Stimulated activated CD8-positive, alpha-beta memory T cell treated with anti-CD3 and anti-CD28 coated beads, Interleukin-4, amount 100 ng/mL, for 4 hours (primary cell): ENCODE data around the gene TRAM2.
A peak's percentile ranks its signal among the peaks of the same experiment; 100 is the strongest.

ENCODE experiments used
- DNase-seq, 2 donors: peaks; one replicate each; pipeline ENCODE4 v3.0.0-alpha.2; 2020; ENCODE audit warnings: low read depth in 2 of 2, low spot score in 1 of 2

Gene TRAM2, protein sequence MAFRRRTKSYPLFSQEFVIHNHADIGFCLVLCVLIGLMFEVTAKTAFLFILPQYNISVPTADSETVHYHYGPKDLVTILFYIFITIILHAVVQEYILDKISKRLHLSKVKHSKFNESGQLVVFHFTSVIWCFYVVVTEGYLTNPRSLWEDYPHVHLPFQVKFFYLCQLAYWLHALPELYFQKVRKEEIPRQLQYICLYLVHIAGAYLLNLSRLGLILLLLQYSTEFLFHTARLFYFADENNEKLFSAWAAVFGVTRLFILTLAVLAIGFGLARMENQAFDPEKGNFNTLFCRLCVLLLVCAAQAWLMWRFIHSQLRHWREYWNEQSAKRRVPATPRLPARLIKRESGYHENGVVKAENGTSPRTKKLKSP

DNA sequence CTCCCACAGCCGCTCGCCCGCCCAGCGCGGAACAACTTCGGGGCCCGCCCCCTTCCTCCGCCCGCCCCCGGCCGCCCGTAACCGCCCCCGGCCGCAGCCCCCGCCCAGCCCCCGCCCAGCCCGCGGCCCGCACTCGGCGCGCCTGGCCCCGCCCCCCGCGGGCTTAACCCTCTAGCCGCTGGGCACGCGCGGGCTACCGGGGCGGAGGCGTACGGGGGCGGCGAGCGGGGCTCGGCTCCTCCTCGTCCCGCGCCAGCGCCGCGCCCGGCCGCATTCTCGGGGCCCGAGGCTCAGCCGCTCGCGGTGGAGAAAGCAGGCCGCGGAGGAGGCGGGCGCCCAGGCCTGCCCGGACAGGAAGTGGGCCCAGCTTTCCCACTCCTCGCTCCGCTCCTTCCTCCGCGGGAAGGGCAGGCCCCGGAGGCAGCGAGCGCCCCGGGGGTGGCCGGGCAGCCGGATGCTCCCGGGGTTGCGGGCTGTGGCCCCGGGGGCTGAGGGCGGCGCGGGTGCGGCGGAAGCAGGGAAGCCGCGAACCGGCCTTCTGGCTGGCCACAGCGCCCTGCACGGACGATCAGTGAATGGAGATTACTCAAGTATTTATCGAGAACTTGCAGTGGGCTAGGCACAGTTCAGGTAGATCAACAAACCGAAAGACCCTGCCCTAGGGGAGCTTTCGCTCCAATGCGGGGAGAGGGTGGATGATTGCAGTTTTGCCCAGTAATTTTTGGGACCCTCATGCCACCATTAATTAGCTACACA lies at the start of gene TRAM2:
TRAM2 (minus strand) TSS at position 39 of the 756 bp plus-strand sequence. CDS start 145 bp downstream, outside the sequence.
- peak; percentile 44 to 46 for DNase-seq

- DNase-seq, result no peak
Observed at GRCh38 chr6:52622810-52623209, 46.0 kb upstream of the TRAM2 start.

DNA sequence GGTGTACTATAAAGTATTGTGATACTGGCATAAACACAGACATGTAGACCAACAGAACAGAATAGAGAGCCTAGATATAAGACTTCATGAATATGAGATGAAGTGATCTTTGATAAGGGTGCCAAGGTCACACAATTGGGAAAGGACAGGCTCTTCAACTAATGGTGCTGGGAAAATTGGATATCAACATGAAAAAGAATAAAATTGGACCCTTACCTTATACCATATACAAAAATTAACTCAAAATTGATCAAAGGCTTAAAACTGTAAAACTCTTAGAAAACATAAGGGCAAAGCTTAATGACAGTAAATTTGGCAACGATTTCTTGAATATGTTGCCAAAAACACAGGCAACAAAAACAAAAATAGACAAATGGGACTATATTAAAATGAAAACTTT lies 44.8 kb upstream of the TRAM2 start:
- DNase-seq, result no peak

- DNase-seq, result no peak
Observed at GRCh38 chr6:52620906-52621190, 44.0 kb upstream of the TRAM2 start.

GRCh38 chr6:52620055-52620905 lies 43.4 kb upstream of the TRAM2 start:
- no peak for DNase-seq

- no peak for DNase-seq
Observed at GRCh38 chr6:52617087-52617486, 40.2 kb upstream of the TRAM2 start.

DNA sequence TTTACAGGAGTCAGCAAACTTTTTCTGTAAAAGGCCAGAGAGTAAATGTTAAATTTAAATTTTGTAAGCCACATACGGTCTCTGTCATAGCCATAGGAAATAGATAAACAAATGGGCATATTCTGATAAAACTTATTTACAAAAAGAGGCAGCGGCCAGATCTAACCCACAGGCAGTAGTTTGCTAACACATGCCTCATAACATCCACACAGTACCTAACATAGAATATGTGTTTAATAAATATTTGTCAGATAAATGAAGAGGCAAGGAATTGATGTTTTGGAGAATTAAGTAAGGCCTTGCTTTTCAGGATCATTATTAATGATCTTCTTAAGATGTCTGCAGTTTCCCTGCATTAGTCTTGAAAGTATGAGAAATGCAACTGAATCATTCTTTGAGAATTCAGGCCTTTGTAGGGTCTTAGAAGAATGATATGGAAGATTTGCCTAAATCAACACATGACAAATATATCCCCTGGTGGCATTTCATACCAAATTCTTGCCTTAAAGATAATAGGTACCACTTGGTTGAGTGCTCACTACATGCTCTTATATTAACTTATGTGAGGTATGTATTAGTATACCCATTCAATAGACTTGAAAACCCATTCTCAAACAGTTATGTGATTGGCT lies 39.3 kb upstream of the TRAM2 start:
- DNase-seq, result no peak

DNA sequence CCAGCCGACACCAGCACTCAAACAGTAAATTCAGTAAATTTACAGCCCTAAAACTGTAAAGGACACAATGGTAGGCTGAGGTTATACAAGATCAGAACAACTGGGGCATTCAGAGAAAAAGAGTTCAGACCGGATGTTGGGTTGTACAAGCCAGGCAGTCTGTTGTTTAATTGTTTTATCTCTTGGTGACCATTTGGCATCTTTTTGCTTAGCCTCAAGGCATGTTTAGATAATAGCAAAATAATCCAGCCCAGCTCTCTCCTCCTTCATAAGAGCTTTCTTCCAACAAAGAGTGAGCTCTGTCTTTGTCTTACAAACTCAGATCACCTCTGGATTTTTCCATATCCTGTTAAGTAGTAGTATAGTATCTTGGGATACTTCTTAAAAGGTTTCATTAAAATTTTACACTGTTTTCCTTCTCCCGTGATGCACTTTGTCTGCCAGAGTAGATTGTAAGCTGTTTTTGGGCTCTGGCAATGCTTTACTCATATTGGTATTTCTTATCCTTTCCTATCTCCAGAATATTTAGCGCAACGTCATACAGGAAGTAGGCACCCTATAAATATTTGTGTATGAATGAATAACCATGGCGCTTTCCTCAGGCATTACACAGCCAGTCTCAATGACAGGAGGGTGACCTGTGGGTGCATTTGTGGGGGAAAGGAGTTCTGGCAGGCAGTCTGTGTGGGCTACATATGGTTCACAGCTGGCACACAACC lies 35.6 kb upstream of the TRAM2 start:
- no peak for DNase-seq

GRCh38 chr6:52611833-52612232 lies 35.0 kb upstream of the TRAM2 start:
- DNase-seq, result no peak

DNA sequence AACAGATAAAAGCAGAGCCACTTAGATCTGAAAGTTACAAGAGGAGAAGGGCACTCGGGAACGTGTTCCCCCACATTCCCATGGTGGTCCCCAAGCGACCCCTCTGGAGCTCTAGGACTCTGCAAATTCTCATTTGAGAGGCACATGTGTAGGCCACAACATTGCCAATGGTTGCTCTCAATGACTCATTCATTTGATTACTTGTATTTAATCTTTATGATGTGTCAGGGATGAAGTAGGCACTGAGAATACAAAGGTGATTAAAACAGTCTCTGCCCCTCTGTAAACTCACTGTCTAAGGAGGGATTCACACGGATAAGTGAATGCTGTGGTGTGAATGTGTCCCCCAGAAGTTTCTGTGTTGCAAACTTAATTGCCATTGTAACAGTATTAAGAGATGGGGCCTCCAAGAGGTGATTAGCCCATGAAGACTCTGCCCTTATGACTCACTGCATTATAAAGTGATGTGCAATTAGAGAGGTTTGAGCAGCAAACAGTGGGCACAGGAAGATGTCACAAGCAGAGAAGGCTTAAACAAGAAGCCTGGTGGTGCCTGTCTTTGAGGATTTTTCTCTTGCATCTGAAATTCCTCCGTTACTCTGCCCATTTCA lies 34.0 kb upstream of the TRAM2 start:
- no peak for DNase-seq

DNA sequence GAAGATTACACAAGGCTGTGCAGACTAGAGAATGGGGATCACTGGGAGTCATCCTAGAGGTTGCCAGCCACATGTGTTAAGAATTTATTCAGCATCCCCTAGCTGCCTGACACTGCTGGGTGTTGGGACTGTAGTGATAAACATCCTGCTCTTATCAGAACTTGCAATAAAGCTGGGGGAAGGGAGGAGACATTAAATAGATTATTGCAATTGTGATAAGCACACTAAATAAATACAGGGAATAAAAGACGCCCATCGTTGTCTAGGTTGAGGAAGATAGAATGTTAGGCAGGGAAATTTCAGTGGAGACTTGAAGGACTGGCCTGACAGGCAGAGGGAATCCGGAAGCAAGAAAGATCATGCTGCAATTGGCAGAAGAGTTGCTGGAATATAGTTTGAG lies 33.2 kb upstream of the TRAM2 start:
- DNase-seq, result no peak

DNA sequence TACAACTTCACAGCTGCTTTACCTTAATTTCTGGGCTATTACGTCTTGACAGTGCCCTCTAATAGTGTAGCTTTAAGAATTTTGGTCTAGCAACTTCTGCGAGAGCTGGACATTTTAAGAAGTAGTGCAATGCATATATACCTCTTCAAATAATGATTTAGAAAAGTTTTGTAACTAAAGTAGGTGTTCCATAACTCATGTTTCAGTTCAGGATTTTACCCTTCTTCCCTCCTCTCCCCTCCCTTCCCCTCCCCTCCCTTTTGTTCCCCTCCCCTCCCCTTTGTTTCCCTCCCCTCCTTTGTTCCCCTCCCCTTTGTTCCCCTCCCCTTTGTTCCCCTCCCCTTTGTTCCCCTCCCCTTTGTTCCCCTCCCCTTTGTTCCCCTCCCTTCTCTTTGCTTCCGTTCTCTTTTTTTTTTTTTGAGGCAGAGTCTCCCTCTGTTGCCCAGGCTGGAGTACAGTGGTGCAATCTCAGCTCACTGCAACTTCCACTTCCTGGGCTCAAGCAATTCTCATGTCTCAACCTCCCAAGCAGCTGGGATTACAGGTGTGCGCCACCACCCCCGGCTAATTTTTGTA lies 28.8 kb upstream of the TRAM2 start:
- DNase-seq, result no peak

DNA sequence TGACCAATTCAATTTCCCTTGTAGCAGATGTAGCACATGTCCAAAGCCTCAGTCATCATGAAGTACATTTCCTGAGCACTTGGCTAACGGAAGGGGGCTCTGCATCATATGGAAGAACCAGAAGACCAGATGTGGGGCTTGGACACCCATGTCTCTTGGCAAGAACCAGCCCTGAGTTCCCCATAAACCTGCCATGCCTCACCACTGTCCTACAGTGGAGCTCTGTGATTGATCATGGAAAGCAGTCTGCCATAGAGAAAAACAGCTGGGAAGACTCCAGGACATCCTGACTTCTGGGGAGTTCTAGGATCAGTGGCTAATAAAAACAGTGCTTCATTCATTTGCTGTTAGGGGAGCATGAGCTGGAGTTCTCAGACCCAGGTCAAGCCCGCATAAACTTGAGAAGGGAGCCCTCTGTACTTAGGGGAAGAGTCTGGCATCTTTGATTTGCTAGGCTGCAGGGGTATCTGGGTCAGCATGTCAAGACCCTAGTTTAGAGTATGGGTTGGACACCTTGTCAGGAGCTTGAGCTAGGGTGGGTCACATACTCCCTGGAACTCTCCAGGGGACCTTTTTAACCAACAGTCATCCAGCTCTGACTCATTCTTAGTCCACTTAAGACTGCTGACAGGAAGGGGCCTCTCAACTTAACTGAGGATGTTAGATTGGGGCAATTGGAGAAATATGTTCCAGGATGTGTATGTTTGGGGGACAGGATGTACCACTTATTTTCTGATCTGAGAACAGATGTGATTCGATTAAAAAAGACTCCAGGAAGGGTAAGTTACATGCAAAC lies 26.3 kb upstream of the TRAM2 start:
- no peak for DNase-seq

- DNase-seq, result no peak
Observed at GRCh38 chr6:52598824-52599190, 21.9 kb upstream of the TRAM2 start.

- DNase-seq, result no peak
Observed at GRCh38 chr6:52598123-52598823, 21.4 kb upstream of the TRAM2 start.

GRCh38 chr6:52597738-52598122 lies 20.9 kb upstream of the TRAM2 start:
- no peak for DNase-seq

GRCh38 chr6:52596371-52597028 lies 19.6 kb upstream of the TRAM2 start:
- DNase-seq, result no peak

DNA sequence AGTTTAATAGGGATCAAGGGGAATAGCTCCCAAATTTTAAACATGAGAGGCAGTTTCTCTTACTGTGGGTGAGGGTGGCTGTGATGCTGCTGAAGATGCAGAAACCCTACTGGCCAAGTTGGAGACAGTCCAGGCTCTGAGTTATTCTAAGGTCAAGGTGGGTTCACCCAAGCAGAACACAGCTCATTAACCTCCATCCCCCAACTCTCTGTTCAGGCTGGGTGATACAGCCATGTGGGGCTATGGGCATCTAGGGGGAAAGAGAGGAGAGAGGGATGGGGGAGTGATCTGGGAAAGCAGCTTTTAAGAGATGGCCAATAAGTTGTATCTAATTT lies 18.9 kb upstream of the TRAM2 start:
- no peak for DNase-seq
